ENCODE results near the gene SIKE1.

DNA sequence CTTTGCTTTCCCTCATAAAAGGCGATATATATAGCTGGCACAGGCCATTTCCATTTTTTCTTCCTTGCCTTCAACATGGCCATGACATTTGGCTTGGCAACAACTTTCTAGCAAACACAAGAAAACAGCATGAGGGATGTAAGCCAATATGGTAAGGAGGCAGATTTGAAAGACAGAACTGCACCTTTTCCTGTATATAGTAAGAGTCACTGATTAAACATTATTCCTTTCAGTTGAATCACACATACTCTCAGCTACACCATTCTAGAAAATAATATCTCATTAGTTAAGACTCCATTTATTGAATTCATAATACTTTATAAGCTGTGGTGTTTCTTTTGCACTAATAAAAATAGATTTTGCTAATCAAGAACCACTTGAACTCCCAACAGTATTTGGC is 9.5 kb downstream of the SIKE1 start:
- TF ChIP-seq, protein P1, sequence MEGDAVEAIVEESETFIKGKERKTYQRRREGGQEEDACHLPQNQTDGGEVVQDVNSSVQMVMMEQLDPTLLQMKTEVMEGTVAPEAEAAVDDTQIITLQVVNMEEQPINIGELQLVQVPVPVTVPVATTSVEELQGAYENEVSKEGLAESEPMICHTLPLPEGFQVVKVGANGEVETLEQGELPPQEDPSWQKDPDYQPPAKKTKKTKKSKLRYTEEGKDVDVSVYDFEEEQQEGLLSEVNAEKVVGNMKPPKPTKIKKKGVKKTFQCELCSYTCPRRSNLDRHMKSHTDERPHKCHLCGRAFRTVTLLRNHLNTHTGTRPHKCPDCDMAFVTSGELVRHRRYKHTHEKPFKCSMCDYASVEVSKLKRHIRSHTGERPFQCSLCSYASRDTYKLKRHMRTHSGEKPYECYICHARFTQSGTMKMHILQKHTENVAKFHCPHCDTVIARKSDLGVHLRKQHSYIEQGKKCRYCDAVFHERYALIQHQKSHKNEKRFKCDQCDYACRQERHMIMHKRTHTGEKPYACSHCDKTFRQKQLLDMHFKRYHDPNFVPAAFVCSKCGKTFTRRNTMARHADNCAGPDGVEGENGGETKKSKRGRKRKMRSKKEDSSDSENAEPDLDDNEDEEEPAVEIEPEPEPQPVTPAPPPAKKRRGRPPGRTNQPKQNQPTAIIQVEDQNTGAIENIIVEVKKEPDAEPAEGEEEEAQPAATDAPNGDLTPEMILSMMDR (IDR thresholded peaks at IDR 0.05) = no peak
- TF ChIP-seq POLR2AphosphoS5 (IDR thresholded peaks at IDR 0.05) (no peak), POLR2A (IDR thresholded peaks at IDR 0.05) (no peak), EP300 (IDR thresholded peaks at IDR 0.05) (no peak)
